Coronary artery (tissue), 2 donors: Measurements from ENCODE around the gene TAF6.

Experiments used
- DNase-seq: peaks from one replicate; pipeline ENCODE4 v3.0.0-alpha.2; 2017; ENCODE audit warnings: low spot score
- H3K27ac ChIP-seq, 2 donors: fragments of 200-600 bp; sonication (generic); one replicate each; pipeline ENCODE4 v1.5.1; 2016 to 2019
- H3K4me3 ChIP-seq: fragments of 200-600 bp; sonication (generic); 2 replicates; pipeline ENCODE4 v1.5.1; 2016; ENCODE audit warnings: mild to moderate bottlenecking, moderate library complexity
- TF ChIP-seq, protein P1 (sequence below): fragments of 200-600 bp; sonication (generic); IDR thresholded peaks from one replicate; pipeline ENCODE4 v1.5.1; 2019; ENCODE audit warnings: antibody characterized with exemption

Gene TAF6

DNA sequence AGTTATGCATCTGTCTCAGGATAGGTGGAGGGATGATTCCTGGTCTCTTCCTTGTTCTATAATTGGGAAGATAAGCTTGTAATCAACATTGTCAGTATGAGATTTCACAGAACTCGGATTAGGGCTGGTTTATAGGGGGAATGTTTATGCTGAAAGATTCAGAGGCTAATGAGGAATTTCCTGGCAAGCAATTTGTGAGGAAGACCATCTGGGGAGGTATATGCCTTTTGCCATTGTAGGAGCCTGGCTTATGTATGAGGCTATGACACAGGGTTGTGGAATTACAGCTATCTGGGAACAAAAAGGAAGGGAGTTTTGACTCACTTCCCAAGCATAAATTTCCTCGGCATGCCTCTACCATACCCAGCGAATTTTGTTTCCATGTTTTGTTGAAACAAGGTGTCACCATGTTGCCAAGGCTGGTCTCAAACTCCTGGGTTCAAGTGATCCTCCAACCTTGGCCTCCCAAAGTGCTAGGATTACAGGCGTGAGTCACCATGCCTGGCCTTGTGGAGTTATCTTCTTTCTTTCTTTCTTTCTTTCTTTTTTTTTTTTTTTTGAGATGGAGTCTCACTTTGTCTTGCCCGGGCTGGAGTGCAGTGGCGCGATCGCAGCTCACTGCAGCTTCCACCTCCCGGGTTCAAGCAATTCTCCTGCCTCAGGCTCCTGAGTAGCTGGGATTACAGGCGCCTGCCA is 32.0 kb downstream of the TAF6 start:
- TF ChIP-seq, protein P1, sequence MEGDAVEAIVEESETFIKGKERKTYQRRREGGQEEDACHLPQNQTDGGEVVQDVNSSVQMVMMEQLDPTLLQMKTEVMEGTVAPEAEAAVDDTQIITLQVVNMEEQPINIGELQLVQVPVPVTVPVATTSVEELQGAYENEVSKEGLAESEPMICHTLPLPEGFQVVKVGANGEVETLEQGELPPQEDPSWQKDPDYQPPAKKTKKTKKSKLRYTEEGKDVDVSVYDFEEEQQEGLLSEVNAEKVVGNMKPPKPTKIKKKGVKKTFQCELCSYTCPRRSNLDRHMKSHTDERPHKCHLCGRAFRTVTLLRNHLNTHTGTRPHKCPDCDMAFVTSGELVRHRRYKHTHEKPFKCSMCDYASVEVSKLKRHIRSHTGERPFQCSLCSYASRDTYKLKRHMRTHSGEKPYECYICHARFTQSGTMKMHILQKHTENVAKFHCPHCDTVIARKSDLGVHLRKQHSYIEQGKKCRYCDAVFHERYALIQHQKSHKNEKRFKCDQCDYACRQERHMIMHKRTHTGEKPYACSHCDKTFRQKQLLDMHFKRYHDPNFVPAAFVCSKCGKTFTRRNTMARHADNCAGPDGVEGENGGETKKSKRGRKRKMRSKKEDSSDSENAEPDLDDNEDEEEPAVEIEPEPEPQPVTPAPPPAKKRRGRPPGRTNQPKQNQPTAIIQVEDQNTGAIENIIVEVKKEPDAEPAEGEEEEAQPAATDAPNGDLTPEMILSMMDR, result no peak
- DNase-seq, result no peak
- Histone ChIP-seq H3K4me3 (no peak overlapping the region), H3K27ac (no peak overlapping the region)

- H3K4me3 ChIP-seq, result no peak overlapping the region
- TF ChIP-seq, protein P1, result no peak
- DNase-seq, result no peak
Observed at GRCh38 chr7:100085515-100085914, 33.6 kb downstream of the TAF6 start.

GRCh38 chr7:100082978-100083377 is 36.2 kb downstream of the TAF6 start:
- TF ChIP-seq, protein P1, result no peak
- H3K4me3 ChIP-seq, result peak overlapping the region; percentile 100
- no peak for DNase-seq
- peak overlapping the region in 1 of 2 donors; percentile 42 for H3K27ac ChIP-seq

More at GRCh38 chr7:100085515-100085914, 33.6 kb downstream of the TAF6 start:
- no peak overlapping the region for H3K27ac ChIP-seq

DNA sequence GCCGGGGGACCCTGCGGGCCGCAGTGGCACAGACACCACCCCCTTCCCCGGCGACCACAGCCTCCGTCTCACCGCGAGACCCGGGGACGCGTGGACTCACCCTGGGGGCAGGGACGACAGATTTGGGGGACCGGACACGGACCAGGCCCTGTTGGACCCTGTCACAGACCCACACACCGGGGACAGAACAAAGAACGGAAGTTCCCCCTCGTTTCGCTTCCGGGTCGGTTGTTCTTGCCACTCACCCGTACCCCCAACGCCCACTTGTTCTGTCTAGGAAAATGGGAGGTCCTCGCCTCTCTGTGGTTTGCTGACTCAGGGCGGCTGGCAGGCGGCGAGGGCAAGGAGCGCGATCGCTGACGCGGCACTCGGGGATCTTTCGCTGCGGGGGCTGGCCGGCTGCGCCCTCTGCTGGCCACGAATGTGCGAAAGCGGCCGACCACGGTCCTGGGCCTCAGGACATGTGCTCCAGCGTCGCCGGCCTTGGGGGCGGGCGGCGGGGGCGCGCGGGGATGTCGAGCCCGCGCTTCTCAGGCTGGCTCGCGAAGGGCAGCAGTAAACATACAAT is 37.5 kb downstream of the TAF6 start, which contains the start of gene ZNF3:
ZNF3 (minus strand) TSS at position 189 of the 568 bp plus-strand sequence. CDS start 4,366 bp downstream, outside the sequence.
- TF ChIP-seq, protein P1, result peak; percentile 80
- peak; percentile 99 for DNase-seq
- Histone ChIP-seq H3K27ac (peak within 1 kb of the TSS; percentile 68 to 91), H3K4me3 (peak within 1 kb of the TSS; percentile 100)

- H3K4me3 ChIP-seq, result peak overlapping the region; percentile 100
- no peak for DNase-seq
- TF ChIP-seq, protein P1, result no peak
- H3K27ac ChIP-seq, result peak overlapping the region; percentile 68 to 91
Observed at GRCh38 chr7:100080907-100081534, 38.1 kb downstream of the TAF6 start.

DNA sequence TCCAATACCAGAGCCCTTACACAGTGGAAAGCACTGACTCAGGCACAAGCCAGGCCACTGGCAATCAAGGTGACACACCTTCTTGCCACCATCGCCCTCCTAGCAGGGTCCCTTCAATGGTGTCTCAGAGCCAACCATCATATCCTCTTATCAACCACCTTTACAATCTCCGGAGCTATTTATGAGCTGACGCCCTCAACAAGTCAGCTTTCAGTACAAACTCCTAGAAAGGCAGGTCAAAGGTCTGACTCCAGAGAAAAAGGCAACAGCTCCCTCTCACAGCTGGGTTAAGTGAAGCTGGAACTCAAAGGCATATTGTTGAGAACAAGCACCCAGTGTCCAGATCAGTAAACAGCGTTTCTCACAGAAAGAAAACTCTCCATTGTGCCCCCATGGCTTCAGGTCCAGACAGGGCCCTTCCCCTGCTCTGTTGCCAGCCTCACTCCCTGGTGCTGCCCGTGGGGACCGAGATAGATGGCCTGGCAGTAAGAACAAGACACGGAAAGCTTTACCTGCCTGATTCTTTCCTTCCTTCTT is 40.1 kb downstream of the TAF6 start:
- Histone ChIP-seq H3K4me3 (no peak overlapping the region), H3K27ac (no peak overlapping the region)

More for the DNA sequence above, 40.1 kb downstream of the TAF6 start:
- TF ChIP-seq, protein P1, result no peak
- DNase-seq, result no peak
